Ishikawa (cell line): ENCODE results near the gene PDIA5.

Experiments
- CREB1 ChIP-seq: IDR thresholded peaks from 2 replicates; pipeline ENCODE4 v1.6.1; 2012; ENCODE audit warnings: low read depth
- EGR1 ChIP-seq: IDR thresholded peaks from 2 replicates; pipeline ENCODE4 v1.6.1; 2012
- EP300 ChIP-seq: IDR thresholded peaks from 2 replicates; pipeline ENCODE4 v1.6.1; 2012; ENCODE audit warnings: borderline replicate concordance
- FOXM1 ChIP-seq: IDR thresholded peaks from 2 replicates; pipeline ENCODE4 v1.6.1; 2012; ENCODE audit warnings: low read depth, borderline replicate concordance
- MAX ChIP-seq: IDR thresholded peaks from 2 replicates; pipeline ENCODE4 v1.6.1; 2012
- RAD21 ChIP-seq: IDR thresholded peaks from 2 replicates; pipeline ENCODE4 v1.6.1; 2012; ENCODE audit warnings: low read depth
- REST ChIP-seq: IDR thresholded peaks from 2 replicates; pipeline ENCODE4 v1.6.1; 2012; ENCODE audit warnings: low read depth, mild to moderate bottlenecking
- TAF1 ChIP-seq: IDR thresholded peaks from 2 replicates; pipeline ENCODE4 v1.6.1; 2012; ENCODE audit warnings: low read depth, mild to moderate bottlenecking
- TCF12 ChIP-seq: IDR thresholded peaks from 2 replicates; pipeline ENCODE4 v1.6.1; 2012; ENCODE audit warnings: low read depth
- TEAD4 ChIP-seq: IDR thresholded peaks from 2 replicates; pipeline ENCODE4 v1.6.1; 2012
- ZBTB7A ChIP-seq: IDR thresholded peaks from 2 replicates; pipeline ENCODE4 v1.6.1; 2012; ENCODE audit warnings: low read depth

- TF ChIP-seq FOXM1 (no peak), EGR1 (no peak), TEAD4 (no peak), REST (no peak), ZBTB7A (no peak), MAX (no peak), TAF1 (no peak), EP300 (no peak), CREB1 (no peak), RAD21 (no peak), TCF12 (no peak)
Observed at GRCh38 chr3:123141276-123141675, 74.5 kb downstream of the PDIA5 start.
